Heart left ventricle (tissue), 16 donors: ENCODE measurements around the gene TPPP3. TPM values are rescaled to one million over a fixed set of nuclear protein-coding genes. Genes with fewer than 3 reads are reported as not detected.
A peak's percentile ranks its signal among the peaks of the same experiment; 100 is the strongest.

ENCODE experiments used
- ATAC-seq, 4 donors: fragments of 200-7000 bp; cut with Tn5 transposase; one replicate each; pipeline ENCODE4 v1.9.1; 2020 to 2022; ENCODE audit warnings: moderate library complexity in 4 of 4, mild to moderate bottlenecking in 3 of 4, moderate number of reproducible peaks in 1 of 4
- DNase-seq, 5 donors: peaks; one replicate each; pipeline ENCODE4 v3.0.0-alpha.2; 2020
- H3K27ac ChIP-seq, 12 donors: fragments of 200-600 bp; sonication (generic) in 4 of 12; one replicate each; pipeline versions ENCODE4 v1.5.0 to v1.8.0; 2016 to 2022; ENCODE audit warnings: mild to moderate bottlenecking in 2 of 12
- H3K27me3 ChIP-seq, 9 donors: fragments of 200-600 bp; sonication (generic) in 2 of 9; one replicate each; pipeline versions ENCODE4 v1.5.1 to v1.8.0; 2016 to 2022; ENCODE audit warnings: mild to moderate bottlenecking in 3 of 9
- H3K36me3 ChIP-seq, 9 donors: fragments of 200-600 bp; sonication (generic) in 2 of 9; one replicate each; pipeline versions ENCODE4 v1.5.0 to v1.8.0; 2018 to 2022; ENCODE audit warnings: mild to moderate bottlenecking in 2 of 9
- H3K4me1 ChIP-seq, 12 donors: fragments of 200-600 bp; sonication (generic) in 4 of 12; one replicate each; pipeline versions ENCODE4 v1.5.0 to v1.8.0; 2016 to 2022; ENCODE audit warnings: mild to moderate bottlenecking in 3 of 12
- H3K4me3 ChIP-seq, 12 donors: fragments of 200-600 bp; sonication (generic) in 4 of 12; one replicate each; pipeline versions ENCODE4 v1.5.0 to v1.8.0; 2017 to 2022; ENCODE audit warnings: mild to moderate bottlenecking in 9 of 12, moderate library complexity in 4 of 12
- H3K9me3 ChIP-seq, 12 donors: fragments of 200-600 bp; sonication (generic) in 4 of 12; one replicate each; pipeline versions ENCODE4 v1.5.0 to v1.8.0; 2016 to 2022; ENCODE audit warnings: mild to moderate bottlenecking in 1 of 12
- CTCF ChIP-seq, 12 donors: fragments of 200-600 bp; sonication (generic) in 4 of 12; IDR thresholded peaks; one replicate each; pipeline versions ENCODE4 v1.5.0 to v1.8.0; 2018 to 2022; ENCODE audit warnings: antibody characterized with exemption in 12 of 12, mild to moderate bottlenecking in 5 of 12
- POLR2A ChIP-seq, 2 donors: fragments of 450-650 bp; IDR thresholded peaks; one replicate each; pipeline ENCODE4 v1.6.1; 2017; ENCODE audit warnings: antibody characterized with exemption in 2 of 2, mild to moderate bottlenecking in 2 of 2, moderate library complexity in 2 of 2
- WGBS, 4 donors: extraction: QIAGEN DNeasy Blood & Tissue Kit in 2 of 4; methylation state at CpG; one replicate each; pipeline versions ENCODE4 v1.1.5 to v1.1.7; 2013 to 2018; 5-methylcytosine and 5-hydroxymethylcytosine counted together
- intact Hi-C, 10 donors: fragments of 100-400 bp; cut with DNase I; formaldehyde crosslinking; loops; one replicate each; pipeline versions ENCODE4 v1.11.1 to v1.14.2; 2022
- polyA plus RNA-seq, 2 donors: library from polyadenylated mRNA; stranded (reverse); fragments of 200-250 nt; gene quantifications; one replicate each; pipeline ENCODE4 v1.2.3, GENCODE V29; 2013
- total RNA-seq, 9 donors: library from RNA; depleted of rRNA in 2 of 9; stranded (reverse); fragments of >200 nt in 2 of 9; fragmentation: NEBNext Ultra II Directional in 3 of 9; extraction: Animal tissue kit (Norgen Biotek cat#: 25700) in 3 of 9; gene quantifications; one replicate each; pipeline versions ENCODE4 v1.1.0 to v1.2.4, GENCODE V29; 2016 to 2023
- donor health status: ischemic (EF 13 %, LVEDD 7.1; RV severe dilation, severe dysfunction).
- donor health status: healthy with polysubstance abuse.
- donor health status: DM: no; HTN: yes; CAD: no.
- donor health status: DM: no; HTN: no; CAD: no.
- donor health status: ischemic (EF 25% LVEDD 6.9; RV normal size, moderate dysfunction).
- donor health status: ischemic (EF 25% LVEDD 5.7; RV mildly dilated, moderate dysfunction).
- donor health status: healthy.
- donor health status: DM: yes; HTN: yes; CAD: no.
- donor health status: ischemic (EF 35%, LVEDD 5.7; RV mildly dilated, moderate dysfunction).
- donor health status: nonischemic (EF 11% LVEDD 7.7; RV severe dilation, severe dysfunction).
- donor health status: DM: yes; HTN: yes; CAD: no.
- donor health status: PGD.
- donor health status: ischemic (EF 29% LVEDD 5.4; RV normal size, mild dysfunction).
- donor health status: nonischemic (EF 23%, LVEDD 6.1; RV moderate dilation, normal function).

The TPPP3 gene
- total and polyA plus RNA-seq, 11 donors, result 7.0 to 20.1 (median 10.3) TPM

DNA sequence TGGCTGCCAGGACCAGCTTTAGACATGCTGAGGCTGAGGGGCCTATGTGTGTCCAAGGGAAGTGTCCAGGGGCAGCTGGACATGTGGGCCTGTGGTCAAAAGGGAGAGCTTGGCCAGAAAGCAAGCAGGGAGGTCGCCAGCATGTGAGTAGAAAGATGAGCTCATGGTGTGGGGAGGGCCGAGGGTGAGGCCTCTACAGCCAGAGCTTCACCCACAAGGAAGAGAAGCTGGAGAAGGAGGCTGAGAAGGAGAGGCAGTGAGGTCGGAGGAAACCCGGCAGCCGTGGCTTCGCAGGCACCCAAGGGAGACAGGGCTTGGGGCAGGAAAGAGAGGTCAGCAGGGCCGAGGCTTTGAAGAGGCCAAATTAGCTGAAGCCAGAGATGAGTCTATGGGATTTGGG is 33.7 kb upstream of the TPPP3 start:
- intact Hi-C loops, result loop anchor here in 4 of 10 donors (5.0 to 10.0 kb wide), 2 partner anchors 40 to 88 kb away; no protein-coding TSS in a partner anchor
- ATAC-seq, result peak in 2 of 4 donors; percentile 10 to 14

DNA sequence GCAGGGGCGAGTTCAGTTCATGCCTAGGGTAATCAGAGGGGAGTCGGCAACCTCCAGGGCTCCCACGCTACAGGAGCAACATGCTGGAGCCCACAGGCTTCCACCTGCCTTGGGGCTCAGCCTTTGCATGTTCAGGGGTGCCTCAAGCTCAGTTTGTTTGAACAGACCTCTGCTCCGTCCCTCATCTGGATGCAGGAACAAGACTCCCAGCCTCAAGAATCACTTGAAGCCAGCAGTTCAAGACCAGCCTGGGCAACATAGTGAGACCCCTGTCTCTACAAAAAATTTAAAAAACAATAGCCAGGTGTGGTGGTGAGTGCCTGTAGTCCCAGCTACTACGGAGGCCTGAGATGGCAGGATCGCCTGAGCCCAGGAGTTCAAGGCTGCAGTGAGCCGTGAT is 32.7 kb upstream of the TPPP3 start:
- ATAC-seq (no peak), DNase-seq (no peak)
- no peaks in the 10 kb centered on the region for H3K9me3 ChIP-seq
- intact Hi-C loops, result loop anchor here in 4 of 10 donors (5.0 to 10.0 kb wide), 2 partner anchors 41 to 89 kb away; no protein-coding TSS in a partner anchor
- no peak for TF ChIP-seq CTCF (IDR thresholded peaks at IDR 0.05)
- peaks cover 0 to 34% (median 11%) of the 10 kb centered on the region in 12 donors for H3K4me1 ChIP-seq
- H3K27me3 ChIP-seq, result peaks cover 0 to 35% (median 0%) of the 10 kb centered on the region in 9 donors
- no peaks in the 10 kb centered on the region for H3K36me3 ChIP-seq
- WGBS, 4 donors, result 82 to 90% (median 86%) methylated on average over 7 of the region's 7 CpGs
- H3K27ac ChIP-seq, result no peak overlapping the region
- no peak overlapping the region for H3K4me3 ChIP-seq

More for the DNA sequence above, 33.7 kb upstream of the TPPP3 start:
- H3K36me3 ChIP-seq, result no peaks in the 10 kb centered on the region
- no peaks in the 10 kb centered on the region for H3K9me3 ChIP-seq
- TF ChIP-seq POLR2A (IDR thresholded peaks at IDR 0.05) (no peak), CTCF (IDR thresholded peaks at IDR 0.05) (no peak)
- DNase-seq, result peak in 3 of 5 donors; percentile 57 to 60 (median 60)
- no peak overlapping the region for H3K4me3 ChIP-seq
- WGBS, 4 donors, result 55 to 79% (median 60%) methylated on average over 7 of the region's 7 CpGs
- peaks cover 0 to 43% (median 15%) of the 10 kb centered on the region in 12 donors for H3K4me1 ChIP-seq
- peak overlapping the region in 4 of 12 donors; percentile 19 to 34 (median 24) for H3K27ac ChIP-seq
- peaks cover 0 to 35% (median 0%) of the 10 kb centered on the region in 9 donors for H3K27me3 ChIP-seq

DNA sequence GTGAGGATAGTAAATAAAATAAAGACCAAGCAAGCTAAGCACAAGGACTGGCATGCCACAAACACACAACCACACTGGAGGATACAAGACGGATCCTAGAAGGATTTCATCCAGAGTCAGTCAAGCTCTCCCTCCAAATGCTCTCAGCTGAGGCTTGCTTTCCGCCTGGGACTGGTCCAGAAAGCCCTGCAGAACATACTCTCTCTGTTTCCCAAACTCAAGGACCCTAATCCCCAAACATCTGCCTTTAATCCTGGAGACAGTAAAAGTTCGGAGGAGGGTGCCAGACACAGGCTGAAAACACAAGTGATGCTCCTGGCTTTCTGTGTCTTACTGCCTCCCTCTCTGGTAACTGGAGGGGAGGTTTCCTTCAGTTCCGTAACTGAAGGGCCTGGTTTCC is 32.3 kb upstream of the TPPP3 start:
- no peak for ATAC-seq
- Histone ChIP-seq H3K9me3 (no peaks in the 10 kb centered on the region), H3K4me1 (peaks cover 0 to 31% (median 10%) of the 10 kb centered on the region in 12 donors), H3K27me3 (peaks cover 0 to 34% (median 0%) of the 10 kb centered on the region in 9 donors), H3K27ac (no peak overlapping the region), H3K4me3 (no peak overlapping the region), H3K36me3 (no peaks in the 10 kb centered on the region)
- no peak for TF ChIP-seq POLR2A (IDR thresholded peaks at IDR 0.05)
- no peak for TF ChIP-seq CTCF (IDR thresholded peaks at IDR 0.05)
- DNase-seq, result no peak
- intact Hi-C loops, result loop anchor here in 4 of 10 donors (5.0 to 10.0 kb wide), 2 partner anchors 42 to 89 kb away; no protein-coding TSS in a partner anchor
- 66 to 84% (median 81%) methylated on average over 4 of the region's 4 CpGs for WGBS, 4 donors

- ATAC-seq (no peak), DNase-seq (no peak)
- Histone ChIP-seq H3K4me3 (no peak overlapping the region), H3K27ac (no peak overlapping the region), H3K4me1 (peaks cover 0 to 26% (median 6%) of the 10 kb centered on the region in 12 donors), H3K36me3 (no peaks in the 10 kb centered on the region), H3K9me3 (no peaks in the 10 kb centered on the region), H3K27me3 (peaks cover 0 to 28% (median 0%) of the 10 kb centered on the region in 9 donors)
- 56 to 63% (median 60%) methylated on average over 6 of the region's 6 CpGs for WGBS, 4 donors
- intact Hi-C loops, result loop anchor here in 4 of 10 donors (5.0 to 10.0 kb wide), 2 partner anchors 42 to 90 kb away; no protein-coding TSS in a partner anchor
- TF ChIP-seq CTCF (IDR thresholded peaks at IDR 0.05) (no peak), POLR2A (IDR thresholded peaks at IDR 0.05) (no peak)
Measured at GRCh38 chr16:67425061-67425460, 31.8 kb upstream of the TPPP3 start.
